GM19463 (cell line): ENCODE results near the gene MID1.

Experiments used
- ATAC-seq: cut with Tn5 transposase; IDR thresholded peaks from one replicate; pipeline ENCODE4 v1.9.1; 2021; ENCODE audit warnings: mild to moderate bottlenecking, moderate library complexity; ENCODE audit not compliant: unreplicated experiment

The MID1 gene

DNA sequence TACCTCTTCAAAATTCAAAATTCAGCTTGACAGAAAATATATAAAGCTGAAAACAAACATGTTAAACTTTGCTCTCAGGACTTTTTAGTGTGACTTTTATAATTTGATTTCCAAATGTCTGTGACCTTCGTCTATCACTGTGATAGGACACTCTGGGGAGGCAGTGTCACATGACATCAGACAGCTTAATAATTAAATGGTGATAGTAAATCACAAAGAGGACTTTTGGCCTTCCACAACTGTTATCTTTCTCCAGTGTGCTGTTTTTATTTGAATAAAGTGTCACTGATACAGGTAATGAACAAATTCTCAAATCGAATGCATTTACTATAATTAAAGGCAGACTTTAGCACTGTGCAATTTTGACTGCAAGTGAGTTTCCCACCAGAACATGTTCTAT, 83.1 kb downstream of the MID1 start:
- no peak for ATAC-seq

DNA sequence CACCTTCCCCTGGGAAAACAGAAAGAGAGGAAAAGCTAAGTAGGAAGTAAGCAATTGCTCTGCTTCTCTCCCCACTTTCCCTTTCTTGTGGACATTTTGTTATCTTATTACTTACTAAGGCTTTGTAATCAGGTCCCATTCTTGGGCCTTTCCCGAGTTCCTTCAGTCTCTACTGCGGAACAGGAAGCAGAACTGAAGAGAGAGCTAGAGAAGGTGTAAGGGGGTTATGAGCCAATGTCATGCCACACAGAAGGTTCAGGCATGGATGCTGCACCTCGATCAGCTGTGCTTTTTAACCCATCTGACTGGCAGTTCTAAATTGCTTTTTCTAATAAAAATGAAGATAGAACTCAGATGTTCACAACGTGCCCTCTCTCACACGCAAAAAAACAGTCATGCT, 83.6 kb downstream of the MID1 start:
- ATAC-seq, result no peak

DNA sequence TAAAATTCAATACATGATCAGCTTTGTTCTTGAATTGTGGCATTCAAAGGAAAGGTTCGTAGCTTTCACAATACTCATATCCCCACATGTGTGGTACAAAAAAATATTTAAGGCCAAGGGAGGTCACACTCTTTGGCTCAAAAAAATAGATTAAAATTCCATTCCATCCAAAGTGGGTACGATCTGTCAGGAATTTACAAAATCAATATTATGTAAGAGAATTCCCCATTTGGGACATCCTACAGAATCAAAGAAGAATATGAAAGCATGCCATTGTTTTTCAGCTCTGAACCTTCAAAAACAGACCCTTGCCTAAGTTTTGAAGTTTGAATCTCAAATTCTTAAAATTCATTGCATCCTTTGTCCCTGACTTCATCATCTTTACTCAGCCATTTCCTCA, 85.8 kb downstream of the MID1 start:
- no peak for ATAC-seq

DNA sequence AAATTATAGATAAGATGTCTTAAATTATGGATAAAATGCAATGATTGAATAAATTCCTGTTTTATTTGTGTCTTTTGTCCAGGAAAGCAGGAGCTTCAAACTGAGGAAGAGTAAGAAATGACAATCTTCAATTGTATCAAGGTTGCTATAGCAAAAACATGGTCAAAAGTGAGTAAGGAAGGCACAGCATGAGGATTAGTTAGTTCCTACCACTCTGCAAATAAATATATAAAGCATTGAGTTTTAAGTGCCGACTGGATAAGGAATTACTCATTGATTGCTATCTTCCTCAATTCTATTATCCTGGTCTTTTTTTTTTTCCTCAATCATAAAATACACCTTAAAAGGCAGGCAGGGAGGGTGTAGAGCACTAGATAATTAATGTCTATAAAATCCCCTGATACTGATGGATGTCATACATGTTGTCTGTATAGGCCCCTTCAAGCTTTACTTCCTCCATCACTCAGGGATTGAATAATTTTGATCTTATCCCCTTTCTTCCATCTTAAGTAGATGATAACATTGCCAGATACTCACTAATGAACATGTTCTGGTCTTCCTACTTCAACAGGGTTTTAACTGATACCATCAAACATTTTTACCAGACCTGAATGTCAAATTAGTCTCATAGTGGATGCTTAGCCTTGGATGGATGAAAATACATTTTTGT, 86.6 kb downstream of the MID1 start:
- ATAC-seq, result no peak

DNA sequence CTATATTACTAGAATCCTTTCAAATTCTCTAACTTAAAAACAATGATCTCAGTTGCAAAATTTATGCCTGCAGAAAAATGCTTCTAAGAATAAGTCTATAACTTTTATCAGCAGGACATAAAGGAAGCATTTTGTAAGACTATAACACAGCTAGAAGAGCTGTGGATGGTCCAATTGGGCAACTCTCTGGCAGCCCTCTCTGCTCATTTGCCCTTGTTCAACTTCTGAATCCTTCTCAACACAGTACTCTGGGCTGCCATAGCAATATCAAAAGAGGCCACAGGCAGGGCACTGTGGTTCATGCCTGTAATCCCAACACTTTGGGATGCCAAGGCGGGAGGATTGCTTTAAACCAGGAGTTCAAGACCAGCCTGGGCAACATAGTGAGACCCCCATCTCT, 88.5 kb downstream of the MID1 start:
- ATAC-seq, result no peak

DNA sequence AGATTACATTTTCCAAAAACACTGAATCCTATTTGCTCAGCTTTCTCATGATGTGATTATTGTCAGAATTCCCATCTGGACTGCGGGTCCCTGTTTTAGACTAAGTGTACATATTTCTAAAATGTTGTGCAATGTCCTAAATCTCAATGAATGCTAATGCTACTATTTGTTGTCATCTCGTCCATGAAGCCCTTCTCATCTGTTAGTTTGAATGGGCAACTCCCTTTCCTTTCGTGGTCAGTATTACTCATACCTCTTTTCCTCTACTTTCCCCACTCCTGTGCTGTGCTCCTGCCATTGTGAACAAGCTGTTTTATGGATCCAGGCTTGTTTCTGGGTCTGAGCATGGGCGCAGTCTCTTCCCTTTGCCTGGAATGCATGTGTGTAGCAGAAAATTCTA, 91.0 kb downstream of the MID1 start:
- no peak for ATAC-seq

DNA sequence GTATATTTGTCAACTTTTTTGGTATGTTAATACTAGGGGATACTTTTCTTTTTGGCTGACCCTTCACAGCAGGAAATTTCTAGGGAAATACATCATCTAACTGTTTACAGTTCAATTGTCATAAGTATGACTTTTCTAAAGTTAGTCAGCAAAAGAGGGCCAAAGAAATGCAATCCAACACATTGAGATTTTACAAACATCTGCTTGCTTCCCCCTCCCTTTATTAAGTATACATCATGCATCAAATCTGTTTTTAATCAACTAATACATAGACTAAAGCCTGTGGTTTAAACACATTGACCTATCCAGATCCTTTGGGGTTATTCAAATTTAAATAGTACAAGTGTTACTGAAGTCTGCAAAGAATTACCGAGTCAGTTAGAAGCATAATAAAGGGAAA, 93.9 kb downstream of the MID1 start:
- ATAC-seq, result no peak

DNA sequence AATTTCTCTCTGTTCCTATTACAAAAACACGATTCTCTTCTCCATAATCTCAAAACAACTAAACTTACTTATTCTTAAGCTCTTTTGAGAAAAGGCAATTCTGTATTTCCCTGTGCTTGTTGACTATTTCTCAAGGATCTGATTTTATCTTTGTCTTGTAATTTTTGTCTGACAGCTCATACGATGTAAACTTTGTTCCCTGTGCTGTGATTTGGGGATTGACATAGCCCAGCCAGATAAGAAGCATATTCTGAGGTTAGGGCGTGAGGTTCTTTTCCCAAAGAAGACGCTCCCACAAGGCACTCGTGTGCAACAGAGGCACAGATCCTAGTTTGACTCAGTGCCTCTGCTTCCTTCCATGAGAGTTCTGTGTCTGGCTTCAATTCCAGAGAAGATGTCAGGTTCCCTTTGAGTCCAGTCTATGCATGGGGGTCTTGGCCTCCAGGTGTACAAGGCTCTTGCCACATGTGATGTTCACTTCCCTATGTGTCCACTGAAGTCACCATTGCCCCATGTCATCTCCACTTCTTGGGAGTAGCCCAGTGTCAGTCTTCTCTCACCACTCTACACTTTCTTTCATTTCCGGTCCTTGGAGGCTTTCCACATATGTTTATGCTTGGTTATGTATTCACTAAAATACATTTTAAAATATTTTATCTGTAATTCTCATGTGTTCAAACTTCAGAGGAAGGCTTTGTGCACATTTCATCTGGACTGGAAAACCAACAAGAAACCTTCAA, 94.8 kb downstream of the MID1 start:
- no peak for ATAC-seq

DNA sequence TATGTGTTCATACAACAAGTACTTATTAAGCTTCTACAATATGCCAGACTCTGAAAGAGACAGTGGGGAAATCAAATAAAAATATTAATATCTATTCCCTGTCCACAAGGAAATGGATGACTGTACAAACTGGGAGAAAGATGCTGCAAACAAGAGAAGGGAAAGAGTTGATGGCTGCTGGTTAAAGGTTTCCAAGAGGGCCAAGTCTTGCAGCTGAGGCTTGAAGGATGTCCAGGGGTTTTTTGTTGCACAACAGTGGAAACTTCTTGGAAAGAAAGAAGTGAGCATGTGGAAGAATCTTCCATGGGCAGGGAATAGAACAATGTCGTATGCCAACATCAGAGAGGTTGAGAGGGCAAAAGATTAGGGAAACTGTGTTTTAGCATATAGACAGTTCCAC, 95.8 kb downstream of the MID1 start:
- no peak for ATAC-seq

DNA sequence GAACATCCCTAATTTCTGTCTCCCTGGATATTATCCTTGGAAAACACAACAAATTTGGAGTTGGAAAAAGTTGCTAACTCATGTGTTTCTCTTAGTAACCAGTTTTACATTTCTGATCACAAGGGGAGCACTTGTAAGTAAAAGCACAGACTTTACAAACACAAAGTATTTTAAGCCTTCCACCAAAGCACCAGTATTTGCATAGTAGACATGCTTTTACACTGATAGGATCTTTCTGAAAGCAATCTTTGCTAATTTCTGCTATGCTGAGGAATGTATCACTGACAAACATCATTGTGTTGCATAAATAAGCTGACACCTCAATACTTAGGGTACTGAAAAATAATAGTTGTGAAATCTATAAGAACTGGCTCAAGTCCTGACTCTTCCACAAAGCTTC, 100.6 kb downstream of the MID1 start:
- no peak for ATAC-seq

DNA sequence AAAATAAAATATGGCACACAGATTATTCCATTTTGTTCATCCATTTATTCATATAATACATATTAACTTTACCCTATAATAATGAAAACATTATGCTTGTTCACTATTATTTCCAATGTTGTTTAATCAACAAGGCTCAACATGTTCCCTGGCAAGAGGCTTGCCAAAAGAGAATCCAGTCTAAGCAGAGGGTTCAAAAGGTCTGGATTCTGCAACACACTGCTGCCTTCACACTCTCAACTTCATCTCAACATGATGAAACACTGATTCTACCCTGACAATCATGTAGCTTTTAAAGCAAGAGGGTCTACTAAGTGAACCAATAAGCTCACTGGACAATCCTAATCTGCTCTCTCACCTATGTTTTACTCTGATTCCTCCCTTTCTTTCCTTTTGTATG, 101.1 kb downstream of the MID1 start:
- no peak for ATAC-seq

DNA sequence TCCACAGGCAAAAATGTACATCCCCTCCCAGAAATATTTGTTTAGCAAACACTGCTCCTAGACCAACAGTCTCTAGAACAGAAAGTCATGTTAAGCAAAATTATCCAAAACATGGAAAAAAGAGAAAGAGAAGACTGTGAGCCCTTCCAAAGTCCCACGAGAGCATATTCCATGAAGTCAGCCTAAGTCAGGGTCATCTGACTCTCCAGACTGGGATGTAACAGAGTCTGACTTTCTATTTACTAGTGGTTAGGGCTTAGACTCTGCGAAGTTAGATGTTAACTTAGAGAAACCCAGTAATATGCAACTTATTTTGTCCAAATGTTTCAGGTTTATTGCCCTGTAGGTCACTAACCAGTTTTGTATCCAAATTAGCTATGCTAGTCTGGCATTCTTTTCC, 102.3 kb downstream of the MID1 start:
- no peak for ATAC-seq

DNA sequence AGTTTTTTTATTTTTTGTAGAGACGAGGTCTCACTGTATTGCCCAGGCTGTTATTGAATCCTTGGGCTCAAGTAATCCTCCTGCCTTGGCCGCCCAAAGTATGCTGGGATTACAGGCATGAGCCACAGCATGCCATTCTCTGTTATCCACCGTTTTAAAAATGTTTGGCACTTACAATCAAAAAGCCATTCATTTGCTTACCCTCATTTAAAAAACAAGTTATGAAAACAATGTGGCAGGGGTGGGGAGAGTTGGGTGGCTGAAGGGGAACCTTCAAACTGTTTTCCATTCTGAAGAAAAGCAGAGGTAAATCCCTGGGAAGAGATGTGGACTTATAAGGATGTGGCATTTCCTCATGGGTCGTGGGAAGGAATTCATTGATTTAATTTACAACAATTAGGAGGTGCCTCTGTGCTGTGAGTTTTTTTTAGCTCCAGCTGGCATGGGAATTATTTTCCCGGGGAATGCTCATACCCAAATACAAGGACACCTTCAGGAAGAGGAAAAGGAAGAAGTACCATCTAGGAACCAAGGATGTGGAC, 103.5 kb downstream of the MID1 start:
- ATAC-seq, result no peak

DNA sequence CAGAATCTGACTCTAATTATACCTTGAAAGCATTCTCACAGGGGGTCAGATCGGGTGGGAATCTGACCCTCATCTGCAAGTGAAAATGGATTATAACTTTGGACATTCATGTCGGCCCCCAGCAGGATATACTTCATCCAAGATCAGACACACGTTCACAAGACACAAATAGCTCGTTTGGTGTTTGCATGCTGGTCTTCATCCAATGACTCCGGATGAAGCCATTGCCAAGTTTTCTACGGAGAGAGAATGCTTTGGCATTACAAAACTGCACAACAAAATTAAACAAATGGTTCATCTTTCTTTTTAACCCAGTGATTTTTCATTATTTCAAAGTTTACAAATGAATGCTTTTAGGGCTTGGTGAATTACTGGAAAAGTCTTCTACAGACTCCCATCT, 105.5 kb downstream of the MID1 start:
- ATAC-seq, result no peak

DNA sequence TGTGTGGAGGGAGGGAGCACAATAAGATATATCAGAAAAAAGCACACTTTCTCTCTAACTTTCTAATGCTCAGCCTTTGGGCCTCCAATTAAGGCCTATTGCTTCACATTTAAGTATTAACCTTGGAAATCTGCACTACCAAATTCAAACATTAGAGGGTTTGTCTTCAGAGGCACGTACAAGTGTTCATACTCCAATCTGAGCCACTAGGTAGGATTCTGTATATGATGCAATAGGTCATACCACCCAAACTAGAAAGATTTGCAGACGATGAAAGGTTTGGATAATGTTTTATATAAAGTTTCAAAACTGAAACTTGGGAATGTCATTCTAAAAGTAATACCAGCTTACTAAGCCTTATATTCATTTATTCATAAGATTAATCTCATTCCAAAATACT, 106.4 kb downstream of the MID1 start:
- ATAC-seq, result no peak

DNA sequence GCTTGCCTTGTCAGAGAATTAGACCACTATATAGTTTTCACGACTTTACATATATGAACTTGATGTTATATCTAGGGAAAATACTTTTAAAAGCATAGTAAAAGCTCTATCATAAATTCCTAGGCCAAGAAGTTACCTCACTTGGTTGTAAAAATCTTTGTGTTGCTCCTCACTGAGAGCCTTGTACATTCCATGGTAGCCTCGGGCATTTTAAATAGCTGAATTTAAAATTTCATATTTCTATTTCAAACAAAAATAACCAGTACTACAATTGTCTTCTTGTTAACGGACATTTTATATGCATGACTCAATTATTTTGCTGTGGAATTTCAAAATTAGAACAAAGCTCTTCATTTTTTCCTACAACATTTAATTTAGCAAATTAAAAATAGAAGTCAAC, 107.6 kb downstream of the MID1 start:
- ATAC-seq, result no peak

DNA sequence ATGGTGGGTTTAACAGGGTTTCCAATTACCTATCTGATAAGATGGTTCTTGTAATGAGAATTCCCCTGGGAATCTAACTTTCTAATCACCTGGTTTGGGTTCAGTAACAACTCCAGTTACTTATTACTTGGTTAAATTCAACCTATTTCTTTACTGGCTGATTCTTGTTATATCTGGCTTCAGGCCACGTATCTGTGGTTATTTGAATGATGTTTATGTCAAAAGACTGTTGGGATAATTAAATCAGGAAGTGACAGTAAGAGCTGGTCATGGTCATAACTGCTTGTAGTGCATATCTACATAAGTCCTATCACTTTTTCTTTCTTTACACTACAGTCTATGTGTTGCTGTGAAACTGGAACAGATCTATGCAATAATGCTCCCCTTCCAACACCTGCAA, 108.1 kb downstream of the MID1 start:
- no peak for ATAC-seq

DNA sequence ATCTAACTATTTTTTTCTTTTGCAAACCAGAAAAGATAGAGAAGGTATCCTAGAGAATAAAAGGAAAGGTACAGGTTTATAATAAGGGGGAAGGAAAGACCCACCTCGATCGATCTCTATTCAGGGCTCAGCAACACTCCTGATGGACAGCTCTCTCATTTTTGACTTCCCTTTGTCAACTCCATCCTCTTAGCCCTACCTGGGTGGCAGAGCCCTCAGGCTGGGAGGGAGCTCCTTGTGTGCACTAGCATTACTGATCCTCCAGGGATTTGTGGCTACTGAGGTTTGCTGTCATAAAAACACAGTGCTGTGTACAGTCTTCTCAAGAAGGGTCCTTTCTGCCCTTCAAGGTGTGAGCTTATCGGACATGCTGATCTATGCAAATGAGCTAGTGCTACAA, 111.0 kb downstream of the MID1 start:
- ATAC-seq, result no peak

DNA sequence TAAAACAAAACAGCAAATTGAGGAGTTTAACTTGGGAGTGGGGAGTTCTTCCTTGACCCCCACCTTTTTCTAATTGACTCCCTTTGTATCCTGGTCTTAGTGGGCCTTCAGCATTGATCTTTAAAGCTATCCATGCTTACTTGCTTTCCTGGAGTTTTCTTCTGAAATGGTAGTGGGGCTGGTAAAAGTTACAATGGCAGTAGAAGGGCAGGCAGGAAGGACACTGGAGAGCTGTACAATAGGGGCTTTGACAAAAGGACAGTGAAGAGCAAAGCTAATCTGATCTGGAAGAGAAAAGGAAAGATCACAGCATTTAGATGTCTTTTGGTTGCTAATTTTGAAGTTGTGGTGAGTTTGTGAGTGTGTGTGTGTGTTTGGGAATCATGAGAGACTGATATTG, 111.5 kb downstream of the MID1 start:
- no peak for ATAC-seq

DNA sequence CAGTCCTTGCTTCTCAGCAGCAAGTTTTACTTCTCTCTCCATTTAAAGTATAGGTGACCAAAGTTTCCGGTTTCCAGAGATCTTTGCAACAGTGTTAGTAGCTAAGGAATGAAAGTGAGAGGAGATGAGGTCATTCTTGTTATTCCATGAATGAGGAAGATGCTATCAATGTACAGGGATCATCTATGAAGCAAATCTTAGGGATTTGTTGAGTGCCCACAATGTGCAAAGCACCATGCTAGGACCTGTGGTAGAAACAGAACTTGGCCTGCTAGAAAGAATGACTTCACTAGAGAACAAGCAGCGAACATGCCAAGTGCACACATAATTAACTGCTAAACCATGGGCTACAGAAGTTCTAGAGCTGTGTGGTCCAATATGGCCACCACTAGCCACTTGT, 112.5 kb downstream of the MID1 start:
- no peak for ATAC-seq

DNA sequence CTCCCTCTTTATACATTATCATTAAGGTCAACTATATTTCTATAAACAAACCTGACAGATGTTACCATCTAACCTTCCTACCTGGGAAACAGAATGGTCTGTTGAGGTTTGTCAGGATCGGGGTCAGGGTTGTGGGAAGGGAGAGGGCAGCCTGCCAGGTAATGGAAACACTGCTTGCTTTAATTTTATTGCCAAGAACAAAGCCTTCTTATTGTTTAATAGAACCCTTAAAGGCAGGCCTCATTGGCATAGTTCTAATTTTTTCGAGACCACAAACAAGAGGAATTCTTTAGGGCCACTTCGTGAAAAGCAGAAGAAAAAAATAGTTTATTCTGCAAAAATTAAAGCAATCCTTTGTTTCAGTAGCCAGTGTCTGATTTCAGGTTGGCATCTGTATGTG, 113.2 kb downstream of the MID1 start:
- no peak for ATAC-seq

DNA sequence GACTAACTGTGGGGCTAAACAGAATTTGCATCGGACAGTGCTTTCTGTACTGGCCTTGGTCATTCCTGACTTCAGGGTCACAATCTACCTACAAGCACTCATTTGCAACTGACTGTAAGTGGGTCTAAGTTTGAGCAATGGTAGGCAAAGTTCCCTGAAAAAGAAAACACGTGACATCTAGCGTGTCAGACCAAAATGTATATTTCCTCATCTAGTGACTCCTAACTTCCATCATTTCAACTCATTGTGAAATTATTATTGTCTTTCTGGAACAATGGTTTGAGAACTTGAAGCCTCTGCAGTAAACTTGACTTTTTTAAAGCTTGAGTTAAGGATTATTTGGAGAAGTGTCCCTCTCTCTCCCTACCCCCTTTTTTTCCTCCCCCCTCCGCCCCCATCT, 113.6 kb downstream of the MID1 start:
- no peak for ATAC-seq

DNA sequence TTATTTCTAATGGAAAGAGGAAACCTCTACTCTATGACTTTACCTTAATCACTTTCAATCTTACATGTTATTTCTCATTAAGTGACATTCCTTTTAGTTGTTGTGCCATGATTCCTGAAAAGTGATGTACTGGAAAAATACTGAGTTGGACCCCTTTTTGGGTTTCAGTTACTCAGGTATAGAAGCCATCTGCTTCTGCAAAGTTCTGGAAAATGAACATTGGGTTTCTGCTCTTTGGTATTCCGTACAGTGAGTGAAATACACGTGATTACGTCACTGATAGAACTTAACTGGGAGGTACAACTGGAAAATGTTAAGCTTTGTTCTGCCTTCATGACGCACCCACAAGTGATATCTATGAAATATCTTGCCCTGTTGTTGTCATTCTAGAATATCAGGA, 114.7 kb downstream of the MID1 start:
- ATAC-seq, result no peak
